GM12872 (cell line): ENCODE measurements around the gene GET4.

Experiments
- TF ChIP-seq, protein P1 (sequence below): IDR thresholded peaks from 3 replicates; pipeline ENCODE4 v1.5.1; 2011; ENCODE audit warnings: low read depth, mild to moderate bottlenecking, low read length, moderate library complexity; ENCODE audit not compliant: insufficient read depth

GET4 gene

GRCh38 chr7:937856-938484, 61.6 kb downstream of the GET4 start:
- TF ChIP-seq, protein P1, sequence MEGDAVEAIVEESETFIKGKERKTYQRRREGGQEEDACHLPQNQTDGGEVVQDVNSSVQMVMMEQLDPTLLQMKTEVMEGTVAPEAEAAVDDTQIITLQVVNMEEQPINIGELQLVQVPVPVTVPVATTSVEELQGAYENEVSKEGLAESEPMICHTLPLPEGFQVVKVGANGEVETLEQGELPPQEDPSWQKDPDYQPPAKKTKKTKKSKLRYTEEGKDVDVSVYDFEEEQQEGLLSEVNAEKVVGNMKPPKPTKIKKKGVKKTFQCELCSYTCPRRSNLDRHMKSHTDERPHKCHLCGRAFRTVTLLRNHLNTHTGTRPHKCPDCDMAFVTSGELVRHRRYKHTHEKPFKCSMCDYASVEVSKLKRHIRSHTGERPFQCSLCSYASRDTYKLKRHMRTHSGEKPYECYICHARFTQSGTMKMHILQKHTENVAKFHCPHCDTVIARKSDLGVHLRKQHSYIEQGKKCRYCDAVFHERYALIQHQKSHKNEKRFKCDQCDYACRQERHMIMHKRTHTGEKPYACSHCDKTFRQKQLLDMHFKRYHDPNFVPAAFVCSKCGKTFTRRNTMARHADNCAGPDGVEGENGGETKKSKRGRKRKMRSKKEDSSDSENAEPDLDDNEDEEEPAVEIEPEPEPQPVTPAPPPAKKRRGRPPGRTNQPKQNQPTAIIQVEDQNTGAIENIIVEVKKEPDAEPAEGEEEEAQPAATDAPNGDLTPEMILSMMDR = no peak

DNA sequence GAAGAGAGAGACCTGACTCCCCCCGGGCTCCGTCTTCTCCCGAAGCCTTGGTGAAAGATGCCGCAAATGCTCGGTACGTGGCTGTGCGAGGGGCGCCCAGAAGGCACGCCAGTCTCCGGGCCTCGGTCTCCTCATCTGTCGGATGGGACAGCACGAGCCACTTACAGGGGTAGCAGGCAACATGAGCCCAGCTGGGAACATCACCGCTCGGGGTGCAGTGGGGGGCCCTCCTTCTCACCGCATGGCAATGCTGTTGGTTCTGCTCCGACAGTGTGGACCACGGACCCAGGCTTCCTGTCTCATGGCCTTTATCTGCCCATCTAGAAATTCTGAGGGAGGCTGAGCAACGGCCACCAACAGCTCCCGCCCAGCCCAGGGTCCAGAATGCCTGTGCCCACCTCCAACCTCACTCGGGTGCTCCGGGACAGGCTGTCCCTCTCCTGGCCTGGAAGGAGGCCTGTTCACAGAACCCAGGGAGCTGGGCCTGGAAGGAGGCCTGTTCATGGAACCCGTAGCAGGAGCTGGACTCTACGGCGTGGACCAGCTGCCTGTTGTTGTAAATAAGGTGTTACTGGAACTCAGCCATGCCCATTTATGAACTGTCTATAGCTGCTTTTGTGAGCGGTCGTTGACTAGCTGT, 62.3 kb downstream of the GET4 start:
- TF ChIP-seq, protein P1 = no peak

DNA sequence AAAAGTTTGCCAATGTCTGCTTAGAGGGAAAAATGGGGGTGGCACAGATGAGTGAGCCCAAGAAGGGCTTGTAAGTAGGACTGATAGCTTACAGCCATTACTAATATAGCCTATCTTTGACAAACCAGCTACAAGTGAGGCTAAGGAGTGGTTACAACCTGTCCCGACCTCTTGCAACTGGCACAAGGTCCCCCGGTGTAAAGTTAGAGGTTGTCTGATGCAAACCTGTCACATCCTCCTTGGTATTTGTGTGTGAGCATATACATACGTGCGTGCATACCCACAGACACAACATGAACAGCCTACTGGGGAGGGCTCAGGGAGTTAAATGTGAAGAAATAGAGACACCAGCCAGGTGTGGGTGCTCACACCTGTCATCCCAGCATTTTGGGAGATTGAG, 63.5 kb downstream of the GET4 start:
- TF ChIP-seq, protein P1 = no peak

DNA sequence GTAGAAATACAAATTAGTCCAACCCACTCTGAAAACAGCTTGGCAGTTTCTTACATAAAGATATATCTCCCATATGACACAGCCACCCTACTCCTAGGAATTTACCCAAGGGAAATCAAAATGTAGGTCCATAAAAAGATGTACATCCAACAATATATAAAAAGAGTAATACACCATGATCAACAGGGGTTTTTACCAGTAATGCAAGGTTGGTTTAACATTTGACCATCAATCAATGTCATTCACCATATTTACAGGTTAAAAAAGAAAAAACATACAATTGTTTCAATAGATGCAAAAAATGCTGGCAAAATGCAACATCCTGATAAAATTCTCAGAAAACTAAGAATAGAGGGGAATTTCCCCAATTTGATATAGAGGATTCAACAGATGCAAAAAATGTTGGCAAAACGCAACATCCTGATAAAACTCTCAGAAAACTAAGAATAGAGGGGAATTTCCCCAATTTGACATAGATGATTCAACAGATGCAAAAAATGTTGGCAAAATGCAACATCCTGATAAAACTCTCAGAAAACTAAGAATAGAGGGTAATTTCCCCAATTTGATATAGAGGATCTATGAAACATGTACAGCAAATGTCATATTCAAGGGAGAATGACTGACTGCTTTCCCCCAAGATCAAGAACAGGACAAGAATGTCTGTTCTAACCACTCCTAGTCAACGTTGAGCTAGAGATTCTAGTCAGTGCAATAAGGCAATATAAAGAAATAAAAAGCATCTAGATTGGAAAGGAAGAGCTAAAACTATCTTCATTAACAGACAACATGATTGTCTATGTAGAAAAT, 64.5 kb downstream of the GET4 start:
- TF ChIP-seq, protein P1 = no peak

DNA sequence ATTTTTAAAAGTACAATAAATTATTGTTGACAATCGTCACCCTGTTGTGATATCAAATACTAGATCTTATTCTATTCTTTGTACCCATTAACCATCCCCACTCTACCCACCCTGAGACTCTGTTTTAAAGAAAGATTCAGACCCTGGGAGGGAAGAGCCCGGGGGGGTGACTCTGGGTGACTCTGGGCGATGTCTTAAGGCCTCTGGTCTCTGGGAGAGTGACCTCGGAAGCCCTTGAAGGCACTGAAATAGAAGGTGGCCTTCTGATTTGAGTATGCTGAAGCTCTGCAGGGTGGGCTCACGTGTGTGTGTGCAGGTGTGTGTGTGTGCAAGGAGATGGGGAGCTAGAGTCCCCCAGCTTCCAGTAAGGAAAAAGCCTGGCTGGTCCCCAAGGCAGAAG, 68.4 kb downstream of the GET4 start:
- TF ChIP-seq, protein P1 = no peak

- TF ChIP-seq, protein P1 = no peak
These were observed 68.8 kb downstream of the GET4 start for GRCh38 chr7:945147-945555.

DNA sequence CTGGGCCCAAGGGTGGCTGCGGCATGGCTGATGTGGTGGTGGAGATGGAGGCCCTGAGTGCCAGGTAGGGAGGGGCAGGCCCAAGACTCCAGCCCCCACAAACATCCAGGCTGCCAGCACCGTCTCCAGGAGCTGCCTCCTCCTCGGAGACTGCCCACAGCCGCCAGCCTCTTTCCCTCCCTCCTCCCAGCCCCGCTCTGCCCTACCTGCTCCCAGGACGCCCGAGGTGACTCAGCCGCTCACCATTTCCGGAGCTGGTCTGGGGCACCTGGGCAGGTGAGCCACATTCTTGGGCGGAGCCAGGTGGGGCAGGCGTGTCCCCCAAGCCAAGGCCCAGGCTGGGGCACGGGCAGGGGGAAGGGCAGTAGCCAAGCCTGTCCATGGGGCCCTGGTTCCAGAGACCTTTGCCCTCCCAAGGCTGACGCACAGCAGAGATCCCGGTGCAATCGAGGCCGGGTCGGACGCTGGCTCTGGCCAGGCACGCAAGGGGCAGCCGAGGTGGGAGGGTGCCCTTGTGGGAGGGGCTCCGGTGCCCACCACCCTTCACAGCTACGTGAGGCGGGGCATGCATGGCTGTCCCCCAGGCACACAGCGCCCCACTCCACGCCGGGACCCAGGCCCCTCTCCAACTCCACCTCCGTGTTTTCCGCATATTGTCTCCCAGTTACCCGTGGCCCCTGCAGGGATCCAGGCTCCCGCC, 69.4 kb downstream of the GET4 start:
- TF ChIP-seq, protein P1 = no peak
